NCI-H1436 treated with DMSO at 0.1 percent for 48 hours (cell line): ENCODE results near the gene GLCCI1.
A peak's percentile ranks its signal among the peaks of the same experiment; 100 is the strongest.
"Not testable (repeated sequence)": the region's sequence is repeated elsewhere in the genome, so short reads cannot be mapped to it uniquely, and the experiment has no call there.

Experiments used
- DNase-seq: peaks from one replicate; lab custom pipeline; 2025; lab: John Stamatoyannopoulos, UW

GLCCI1 gene

DNA sequence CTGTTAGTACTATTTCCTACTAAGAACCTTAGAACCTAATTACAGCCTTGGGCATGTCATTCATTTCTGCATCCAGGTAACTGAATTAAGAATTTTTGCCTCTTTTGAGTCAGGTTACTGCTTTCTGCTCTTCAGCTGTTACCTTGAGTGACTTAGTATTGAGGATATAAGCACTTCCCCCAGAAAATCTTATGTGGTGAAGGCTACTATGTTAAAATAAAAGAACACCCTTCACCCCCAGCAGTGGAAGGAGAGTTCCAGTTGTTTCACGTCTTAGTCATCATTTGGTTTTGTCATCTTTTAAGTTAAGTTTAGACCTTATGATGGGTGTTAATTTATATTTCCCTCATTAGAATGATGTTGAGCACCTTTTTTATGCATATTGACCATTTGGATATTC is 82.8 kb downstream of the GLCCI1 start:
- DNase-seq: no peak

GRCh38 chr7:8051998-8052397 is 83.4 kb downstream of the GLCCI1 start:
- DNase-seq: no peak

GRCh38 chr7:8052824-8053223 is 84.2 kb downstream of the GLCCI1 start:
- no peak for DNase-seq

- DNase-seq: no peak
These were observed 87.8 kb downstream of the GLCCI1 start for GRCh38 chr7:8056439-8056838.

- no peak for DNase-seq
These were observed 89.0 kb downstream of the GLCCI1 start for GRCh38 chr7:8057566-8057965.

DNA sequence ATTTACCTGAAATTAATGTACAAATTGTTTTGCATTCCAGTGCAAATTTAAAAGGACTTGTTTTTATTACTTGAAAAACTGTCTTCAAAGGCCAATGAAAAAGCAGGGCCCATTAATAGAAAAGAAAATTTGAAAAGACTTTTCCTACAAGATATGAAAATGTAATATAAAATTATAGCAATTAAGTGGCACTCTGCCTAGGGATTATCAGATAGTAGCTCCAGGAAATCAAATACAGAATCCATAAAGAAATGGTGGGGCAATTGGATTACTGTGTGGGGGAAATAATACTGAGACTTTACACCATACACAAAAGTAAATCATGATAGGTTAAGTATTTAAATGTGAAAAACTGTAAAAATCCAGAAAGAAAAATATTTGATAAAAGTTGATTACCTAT is 89.7 kb downstream of the GLCCI1 start:
- DNase-seq: no peak

- DNase-seq: no peak
These were observed 90.3 kb downstream of the GLCCI1 start for GRCh38 chr7:8058852-8059251.

DNA sequence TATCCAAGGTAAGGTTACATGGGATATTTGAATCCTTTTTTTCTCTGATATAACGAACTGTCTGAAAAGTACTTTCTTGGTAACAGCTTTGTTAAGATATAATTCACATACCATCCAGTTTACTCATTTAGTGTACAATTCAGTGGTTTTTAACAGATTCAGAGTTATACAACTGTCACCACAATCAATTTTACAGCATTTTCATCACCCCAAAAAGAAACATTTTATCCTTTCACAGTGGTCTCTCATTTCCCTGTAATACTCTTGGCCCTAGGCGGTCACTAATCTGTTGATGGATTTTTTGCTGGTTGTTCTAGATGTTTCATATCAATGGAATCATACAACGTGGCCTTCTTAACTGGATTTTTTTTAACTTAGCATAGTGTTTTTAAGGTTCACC is 91.6 kb downstream of the GLCCI1 start:
- no peak for DNase-seq

GRCh38 chr7:8063300-8063699 is 94.7 kb downstream of the GLCCI1 start:
- not testable (repeated sequence) for DNase-seq

DNA sequence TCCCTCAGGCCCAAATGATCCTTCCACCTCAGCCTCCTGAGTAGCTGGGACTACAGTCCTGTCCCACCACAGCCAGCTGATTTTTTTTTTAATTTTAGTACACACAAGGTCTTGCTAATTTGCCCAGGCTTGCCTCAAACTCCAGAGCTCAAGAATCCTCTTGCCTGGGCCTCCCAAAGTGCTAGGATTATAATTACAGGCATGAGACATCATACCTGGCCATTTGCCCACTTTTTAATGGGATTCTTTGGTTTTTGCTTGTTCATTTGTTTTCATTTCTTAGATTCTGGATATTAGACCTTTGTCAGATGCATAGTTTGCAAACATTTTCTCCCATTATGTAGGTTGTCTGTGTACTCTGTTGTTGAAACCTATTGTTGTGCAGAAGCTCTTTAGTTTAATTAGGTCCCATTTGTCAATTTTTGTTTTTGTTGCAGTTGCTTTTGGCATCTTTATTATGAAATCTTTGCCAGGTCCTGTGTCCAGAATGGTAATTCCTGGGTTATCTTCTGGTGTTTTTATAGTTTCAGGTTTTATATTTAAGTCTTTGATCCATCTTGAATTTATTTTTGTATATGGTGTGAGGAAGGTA is 95.2 kb downstream of the GLCCI1 start:
- DNase-seq: no peak

- no peak for DNase-seq
These were observed 96.2 kb downstream of the GLCCI1 start for GRCh38 chr7:8064828-8065227.

- no peak for DNase-seq
These were observed 96.8 kb downstream of the GLCCI1 start for GRCh38 chr7:8065356-8065813.

GRCh38 chr7:8068892-8069686 is 100.5 kb downstream of the GLCCI1 start:
- no peak for DNase-seq

- no peak for DNase-seq
These were observed 102.0 kb downstream of the GLCCI1 start for GRCh38 chr7:8070451-8071180.

- no peak for DNase-seq
These were observed 109.8 kb downstream of the GLCCI1 start for GRCh38 chr7:8078418-8078817.

DNA sequence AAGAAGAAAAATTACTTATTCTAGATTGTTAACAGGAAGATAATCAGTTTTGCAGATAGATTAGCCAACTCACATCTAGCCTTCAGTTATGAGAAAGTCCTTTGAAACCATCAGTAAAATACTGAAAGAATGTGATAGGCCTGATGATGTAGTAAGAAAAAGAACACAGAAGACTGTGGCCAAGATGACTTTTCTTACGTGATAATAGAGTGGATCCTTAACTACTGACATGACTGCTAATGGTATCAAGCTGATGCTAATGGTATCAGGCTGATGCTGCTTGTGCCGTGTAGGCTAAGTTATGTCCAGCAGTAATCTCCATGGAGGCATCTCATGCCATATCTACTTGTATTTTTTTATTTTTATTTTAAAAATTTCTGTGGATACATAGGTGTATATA is 114.2 kb downstream of the GLCCI1 start:
- DNase-seq: no peak

- peak; percentile 92 for DNase-seq
These were observed 116.2 kb downstream of the GLCCI1 start for GRCh38 chr7:8084836-8085235.

DNA sequence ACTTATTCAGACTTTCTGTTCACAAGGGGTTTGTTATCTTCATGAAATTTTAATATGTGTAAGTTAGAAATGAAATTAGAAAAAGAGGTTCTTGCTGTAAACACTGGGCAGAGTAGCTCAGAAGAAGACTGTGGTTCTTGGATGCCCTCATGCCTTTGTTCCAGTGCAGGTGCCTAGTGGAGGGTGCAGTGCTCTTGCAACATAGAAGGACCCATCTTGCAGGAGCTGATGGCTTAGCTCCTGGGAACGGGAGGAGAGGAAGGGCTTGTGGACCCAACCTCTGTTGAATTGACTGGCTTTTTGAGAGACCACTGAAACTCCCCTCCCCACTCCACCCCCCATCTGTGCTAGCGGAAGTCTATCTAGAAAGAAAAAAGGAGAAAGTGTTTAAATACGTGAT is 116.8 kb downstream of the GLCCI1 start:
- DNase-seq: no peak

GRCh38 chr7:8086239-8086638 is 117.6 kb downstream of the GLCCI1 start:
- DNase-seq: no peak

DNA sequence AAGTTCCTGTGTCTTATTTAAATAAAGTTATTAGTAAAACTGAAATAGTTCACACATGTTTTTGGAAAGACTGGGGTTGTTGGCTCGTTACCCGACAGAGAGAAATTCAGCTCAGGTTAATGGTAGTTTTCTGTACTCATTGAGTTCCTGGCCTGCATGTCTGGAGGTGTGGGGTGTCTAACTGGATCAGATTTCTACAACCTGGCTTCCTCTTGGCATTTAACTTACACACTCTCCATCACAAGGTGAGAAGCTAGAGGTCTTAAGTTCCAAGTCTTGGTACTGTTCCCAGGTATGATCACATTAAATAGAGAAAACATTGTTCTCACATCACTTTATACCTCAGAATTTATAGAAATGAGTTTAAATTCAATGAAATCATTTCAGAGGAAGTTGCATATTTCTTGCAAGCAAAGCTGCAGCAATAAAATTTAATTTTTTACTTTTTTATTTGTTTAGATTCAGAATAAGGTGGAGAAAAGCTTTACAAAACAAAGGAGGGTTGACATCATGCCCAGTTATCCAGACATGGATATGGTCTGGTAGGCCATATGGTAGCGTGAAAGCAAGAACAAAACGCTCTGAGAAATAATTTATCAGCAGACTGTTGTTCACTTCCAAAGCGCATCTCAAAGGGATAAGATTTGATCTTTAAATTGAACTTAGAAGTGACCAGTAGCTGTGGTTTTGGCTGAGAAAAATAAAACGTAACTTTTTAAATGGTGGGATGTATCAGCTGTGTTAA is 120.6 kb downstream of the GLCCI1 start:
- no peak for DNase-seq

- no peak for DNase-seq
These were observed 123.5 kb downstream of the GLCCI1 start for GRCh38 chr7:8092140-8092539.
